GM18909 (cell line): ENCODE measurements around the gene RBP5.

Experiments
- ATAC-seq: cut with Tn5 transposase; IDR thresholded peaks from one replicate; pipeline ENCODE4 v1.9.1; 2021; ENCODE audit warnings: mild to moderate bottlenecking; ENCODE audit not compliant: unreplicated experiment, poor library complexity

The RBP5 gene

DNA sequence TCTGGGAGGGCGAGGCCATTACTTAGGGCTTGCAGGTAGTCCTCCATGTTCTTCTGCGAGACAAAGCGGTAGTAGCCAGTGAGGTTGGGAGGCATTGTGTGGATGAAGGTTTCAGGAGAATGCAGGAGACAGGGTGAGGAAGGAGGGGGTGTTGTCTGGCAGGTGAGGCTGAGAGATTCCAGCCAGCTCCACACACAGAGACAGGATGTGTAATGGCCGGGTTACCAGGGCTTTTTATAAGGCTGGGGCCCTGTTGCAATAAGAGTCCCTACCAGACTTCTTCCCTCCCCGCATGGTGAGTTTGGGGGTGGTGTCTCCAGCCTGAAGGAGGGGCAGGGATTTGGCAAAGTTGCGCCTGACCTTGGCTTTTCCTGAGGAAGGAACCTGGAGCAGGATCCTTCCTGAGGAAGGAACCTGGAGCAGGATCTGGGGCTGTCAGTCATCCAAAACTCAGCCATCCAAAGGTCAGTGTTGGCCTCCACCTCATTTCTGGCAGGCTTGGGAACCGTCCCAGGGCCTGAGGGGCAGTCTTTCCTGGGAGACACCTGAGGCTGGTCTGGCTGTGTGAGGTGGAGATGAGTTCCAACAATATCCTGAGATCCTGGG lies at the start of gene RBP5:
Gene RBP5 (minus strand): TSS at position 209 of the 606 bp plus-strand sequence. CDS start 114 bp downstream, at position 95.
- ATAC-seq: no peak

GRCh38 chr12:7178481-7178880 lies 49.8 kb upstream of the RBP5 start:
- no peak for ATAC-seq

DNA sequence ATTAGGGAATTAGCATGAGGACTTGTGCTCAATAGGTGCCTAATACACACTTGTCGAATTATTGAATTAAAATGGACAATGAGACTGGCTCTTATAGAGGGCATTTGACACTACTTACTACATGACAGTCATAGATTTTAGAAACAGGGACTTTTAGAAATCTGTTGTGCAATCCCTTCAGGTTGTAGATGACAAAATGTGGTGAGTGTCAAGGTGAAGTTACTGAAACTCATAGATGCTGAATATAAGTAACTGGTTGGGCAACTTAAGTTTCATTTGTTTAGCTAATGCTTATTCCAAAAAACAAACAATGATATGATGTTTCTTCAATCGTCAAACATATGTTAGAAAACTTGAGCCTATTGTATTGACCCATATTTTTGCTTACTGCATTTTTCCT lies 47.9 kb upstream of the RBP5 start:
- no peak for ATAC-seq

GRCh38 chr12:7175493-7175892 lies 46.8 kb upstream of the RBP5 start:
- ATAC-seq: no peak

GRCh38 chr12:7171854-7172253 lies 43.2 kb upstream of the RBP5 start:
- no peak for ATAC-seq

GRCh38 chr12:7169951-7170350 lies 41.3 kb upstream of the RBP5 start:
- no peak for ATAC-seq

- ATAC-seq: no peak
Measured at GRCh38 chr12:7162691-7163114, 34.0 kb upstream of the RBP5 start.

- no peak for ATAC-seq
Measured at GRCh38 chr12:7161811-7162210, 33.1 kb upstream of the RBP5 start.

- no peak for ATAC-seq
Measured at GRCh38 chr12:7161327-7161726, 32.6 kb upstream of the RBP5 start.

DNA sequence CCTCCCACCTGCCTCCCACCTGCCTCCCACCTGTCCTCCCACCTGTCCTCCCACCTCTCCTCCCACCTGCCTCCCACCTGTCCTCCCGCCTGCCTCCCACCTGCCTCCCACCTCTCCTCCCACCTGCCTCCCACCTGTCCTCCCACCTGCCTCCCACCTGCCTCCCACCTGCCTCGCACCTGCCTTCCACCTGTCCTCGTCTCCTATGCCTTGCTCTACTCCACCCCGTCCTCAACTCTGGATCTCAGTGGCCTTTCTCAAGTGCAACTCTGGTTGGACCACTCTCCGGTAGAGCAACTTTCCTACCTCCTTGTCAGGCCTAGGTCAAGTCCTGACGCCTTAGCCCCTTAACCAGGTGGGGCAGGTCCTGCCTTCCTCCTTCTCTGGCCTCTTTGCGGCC lies 31.5 kb upstream of the RBP5 start:
- no peak for ATAC-seq

GRCh38 chr12:7158781-7159609 lies 30.3 kb upstream of the RBP5 start:
- no peak for ATAC-seq

DNA sequence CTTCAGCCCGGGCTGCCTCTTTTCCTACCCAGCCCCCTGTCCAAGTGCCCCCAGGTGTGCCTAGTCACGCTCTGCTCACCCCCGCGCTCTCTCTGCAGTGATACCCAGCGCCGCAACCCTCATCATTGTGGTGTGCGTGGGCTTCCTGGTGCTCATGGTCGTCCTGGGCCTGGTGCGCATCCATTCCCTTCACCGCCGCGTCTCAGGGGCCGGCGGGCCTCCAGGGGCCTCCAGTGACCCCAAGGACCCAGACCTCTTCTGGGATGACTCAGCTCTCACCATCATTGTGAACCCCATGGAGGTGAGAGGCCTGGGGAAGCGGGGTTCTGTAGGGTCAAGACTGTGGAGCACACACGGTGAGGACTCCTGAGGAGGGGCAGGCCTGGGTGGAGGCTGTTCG lies 28.7 kb upstream of the RBP5 start:
- ATAC-seq: no peak

DNA sequence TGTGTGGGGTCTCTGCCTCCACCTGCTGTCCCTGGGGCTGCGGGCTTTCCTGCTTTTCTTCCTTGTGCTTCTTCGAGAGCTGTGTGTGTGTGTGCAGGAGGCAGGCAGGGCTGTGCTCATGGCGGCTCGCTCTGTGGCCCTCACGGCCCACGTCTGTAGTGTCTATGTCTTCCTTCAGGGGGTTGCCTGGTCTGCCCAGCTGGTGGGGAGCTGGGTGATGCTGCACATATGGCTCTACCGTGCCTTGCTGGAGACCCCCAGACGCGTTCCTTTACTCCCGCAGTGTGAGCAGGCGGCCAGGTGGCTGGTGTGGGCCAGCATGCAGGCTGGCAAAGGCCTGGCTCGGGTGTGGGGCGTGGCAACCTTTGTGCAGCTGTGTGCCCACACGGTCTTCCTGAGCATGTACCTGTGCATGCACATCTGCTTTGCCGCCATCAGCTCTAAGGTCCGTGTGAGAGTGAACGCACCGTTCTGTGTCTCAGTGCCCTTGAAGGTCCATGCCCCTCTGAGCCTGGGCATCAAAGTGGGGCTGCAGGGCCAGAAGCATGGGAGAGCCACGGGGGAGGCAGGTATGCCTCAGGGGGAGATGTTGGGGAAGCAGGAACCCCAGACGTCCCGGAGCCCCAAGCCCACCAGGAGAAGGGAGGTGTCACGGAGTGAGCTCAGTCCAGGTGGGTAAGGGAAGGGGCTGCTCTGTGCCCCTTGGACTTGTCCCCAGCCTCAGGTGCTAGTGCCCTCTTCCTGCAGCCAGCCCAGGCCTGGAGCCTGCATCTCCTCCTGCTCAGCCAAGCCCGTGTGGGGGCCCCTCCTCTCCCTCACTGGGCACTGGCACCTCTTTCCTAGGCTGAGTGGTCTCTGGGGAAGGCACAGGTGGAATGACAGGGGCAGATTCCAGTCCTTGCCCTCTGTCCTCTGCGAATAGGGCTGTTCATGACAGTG lies 27.8 kb upstream of the RBP5 start:
- no peak for ATAC-seq

GRCh38 chr12:7155471-7156034 lies 26.9 kb upstream of the RBP5 start:
- no peak for ATAC-seq

GRCh38 chr12:7154901-7155470 lies 26.3 kb upstream of the RBP5 start:
- ATAC-seq: no peak

GRCh38 chr12:7154042-7154441 lies 25.4 kb upstream of the RBP5 start:
- ATAC-seq: no peak

DNA sequence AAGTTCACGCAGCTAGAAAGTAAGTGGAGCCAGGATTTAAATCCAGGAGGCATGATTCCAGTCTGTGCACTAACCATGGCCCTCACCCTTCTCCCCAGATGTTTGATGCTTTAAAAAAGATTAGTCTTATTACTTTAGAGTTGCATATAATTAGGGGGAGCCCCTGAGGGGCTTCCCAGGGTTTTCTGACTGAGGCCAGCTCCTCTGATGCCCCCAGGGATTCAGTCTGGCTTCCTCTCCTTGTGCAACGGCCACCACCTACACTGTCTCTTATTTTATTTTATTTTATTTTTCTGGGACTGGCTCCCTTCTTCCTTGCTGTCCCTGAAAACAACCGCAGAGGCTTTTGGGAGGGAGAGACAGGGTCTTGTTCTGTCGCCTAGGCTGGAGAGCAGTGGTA lies 24.1 kb upstream of the RBP5 start:
- no peak for ATAC-seq

- no peak for ATAC-seq
Measured at GRCh38 chr12:7151532-7151931, 22.8 kb upstream of the RBP5 start.

- no peak for ATAC-seq
Measured at GRCh38 chr12:7150841-7151240, 22.2 kb upstream of the RBP5 start.

DNA sequence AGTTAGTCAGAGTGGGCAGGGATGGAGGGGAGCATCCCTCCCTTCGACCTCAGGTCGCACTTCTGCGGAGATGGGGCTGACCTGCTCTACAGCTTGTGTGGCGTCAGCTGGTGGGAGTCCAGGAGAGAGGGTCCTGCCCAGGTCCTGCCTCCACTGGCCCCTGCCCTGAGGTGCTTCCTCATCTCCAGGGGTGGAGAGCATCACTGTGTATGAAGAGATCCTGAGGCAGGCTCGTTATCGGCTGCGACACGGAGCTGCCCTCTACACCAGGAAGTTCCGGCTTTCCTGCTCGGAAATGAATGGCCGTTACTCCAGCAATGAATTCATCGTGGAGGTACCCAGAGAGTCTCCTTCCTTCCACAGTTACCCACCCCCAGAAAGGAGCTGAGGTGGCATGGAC lies 21.7 kb upstream of the RBP5 start:
- ATAC-seq: no peak
